ENCODE measurements around the gene CD300C.
"Not testable (repeated sequence)": the region's sequence is repeated elsewhere in the genome, so short reads cannot be mapped to it uniquely, and the experiment has no call there.

Gene CD300C

GRCh38 chr17:74529243-74529642, 16.7 kb downstream of the CD300C start:
- Mint-ChIP-seq H3K27me3 (peaks cover 26% of the 10 kb centered on the region), H3K9me3 (no peaks in the 10 kb centered on the region), H3K27ac (no peak overlapping the region), H3K36me3 (ENCODE audit: low read depth) (no peaks in the 10 kb centered on the region), H3K4me1 (ENCODE audit: low read depth) (peaks cover 18% of the 10 kb centered on the region), H3K4me3 (no peak overlapping the region)

- Mint-ChIP-seq H3K4me1 (ENCODE audit: low read depth) (peaks cover 18% of the 10 kb centered on the region), H3K9me3 (no peaks in the 10 kb centered on the region), H3K36me3 (ENCODE audit: low read depth) (no peaks in the 10 kb centered on the region), H3K27ac (no peak overlapping the region), H3K4me3 (no peak overlapping the region), H3K27me3 (peaks cover 28% of the 10 kb centered on the region)
Observed at GRCh38 chr17:74528491-74529199, 17.3 kb downstream of the CD300C start.

- Mint-ChIP-seq H3K27me3 (peaks cover 21% of the 10 kb centered on the region), H3K9me3 (no peaks in the 10 kb centered on the region), H3K36me3 (ENCODE audit: low read depth) (no peaks in the 10 kb centered on the region), H3K27ac (no peak overlapping the region), H3K4me3 (no peak overlapping the region), H3K4me1 (ENCODE audit: low read depth) (peaks cover 14% of the 10 kb centered on the region)
Observed at GRCh38 chr17:74527756-74528155, 18.2 kb downstream of the CD300C start.

- no peaks in the 10 kb centered on the region for H3K36me3 Mint-ChIP-seq (ENCODE audit: low read depth)
- no peak overlapping the region for H3K4me3 Mint-ChIP-seq
- no peaks in the 10 kb centered on the region for H3K9me3 Mint-ChIP-seq
- H3K27me3 Mint-ChIP-seq: peaks cover 17% of the 10 kb centered on the region
- H3K27ac Mint-ChIP-seq: no peak overlapping the region
- H3K4me1 Mint-ChIP-seq (ENCODE audit: low read depth): peaks cover 9% of the 10 kb centered on the region
Observed at GRCh38 chr17:74527081-74527480, 18.8 kb downstream of the CD300C start.

GRCh38 chr17:74526681-74527080, 19.2 kb downstream of the CD300C start:
- peaks cover 16% of the 10 kb centered on the region for H3K27me3 Mint-ChIP-seq
- no peaks in the 10 kb centered on the region for H3K36me3 Mint-ChIP-seq (ENCODE audit: low read depth)
- H3K9me3 Mint-ChIP-seq: no peaks in the 10 kb centered on the region
- no peak overlapping the region for H3K27ac Mint-ChIP-seq
- peaks cover 12% of the 10 kb centered on the region for H3K4me1 Mint-ChIP-seq (ENCODE audit: low read depth)
- no peak overlapping the region for H3K4me3 Mint-ChIP-seq

- Mint-ChIP-seq H3K27me3 (peaks cover 18% of the 10 kb centered on the region), H3K4me3 (no peak overlapping the region), H3K27ac (no peak overlapping the region), H3K9me3 (peaks cover 2% of the 10 kb centered on the region), H3K4me1 (ENCODE audit: low read depth) (peaks cover 20% of the 10 kb centered on the region), H3K36me3 (ENCODE audit: low read depth) (no peaks in the 10 kb centered on the region)
Observed at GRCh38 chr17:74525781-74526288, 20.1 kb downstream of the CD300C start.

DNA sequence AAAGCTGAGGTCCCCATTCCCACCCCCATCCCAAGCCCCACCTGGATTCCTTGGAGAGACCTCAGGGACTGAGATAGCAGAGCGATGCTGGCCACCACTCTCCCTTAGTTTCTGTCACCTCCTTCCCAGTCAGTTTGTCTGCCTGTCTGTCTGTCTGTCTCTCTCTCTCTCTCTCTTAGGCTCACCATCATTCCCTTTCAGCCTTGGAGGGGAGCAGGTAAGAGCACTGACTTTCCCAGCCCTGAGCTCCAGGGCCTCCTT, 20.5 kb downstream of the CD300C start:
- no peak overlapping the region for H3K27ac Mint-ChIP-seq
- H3K4me1 Mint-ChIP-seq (ENCODE audit: low read depth): peaks cover 25% of the 10 kb centered on the region
- H3K9me3 Mint-ChIP-seq: peaks cover 3% of the 10 kb centered on the region
- no peaks in the 10 kb centered on the region for H3K36me3 Mint-ChIP-seq (ENCODE audit: low read depth)
- peaks cover 19% of the 10 kb centered on the region for H3K27me3 Mint-ChIP-seq
- no peak overlapping the region for H3K4me3 Mint-ChIP-seq

DNA sequence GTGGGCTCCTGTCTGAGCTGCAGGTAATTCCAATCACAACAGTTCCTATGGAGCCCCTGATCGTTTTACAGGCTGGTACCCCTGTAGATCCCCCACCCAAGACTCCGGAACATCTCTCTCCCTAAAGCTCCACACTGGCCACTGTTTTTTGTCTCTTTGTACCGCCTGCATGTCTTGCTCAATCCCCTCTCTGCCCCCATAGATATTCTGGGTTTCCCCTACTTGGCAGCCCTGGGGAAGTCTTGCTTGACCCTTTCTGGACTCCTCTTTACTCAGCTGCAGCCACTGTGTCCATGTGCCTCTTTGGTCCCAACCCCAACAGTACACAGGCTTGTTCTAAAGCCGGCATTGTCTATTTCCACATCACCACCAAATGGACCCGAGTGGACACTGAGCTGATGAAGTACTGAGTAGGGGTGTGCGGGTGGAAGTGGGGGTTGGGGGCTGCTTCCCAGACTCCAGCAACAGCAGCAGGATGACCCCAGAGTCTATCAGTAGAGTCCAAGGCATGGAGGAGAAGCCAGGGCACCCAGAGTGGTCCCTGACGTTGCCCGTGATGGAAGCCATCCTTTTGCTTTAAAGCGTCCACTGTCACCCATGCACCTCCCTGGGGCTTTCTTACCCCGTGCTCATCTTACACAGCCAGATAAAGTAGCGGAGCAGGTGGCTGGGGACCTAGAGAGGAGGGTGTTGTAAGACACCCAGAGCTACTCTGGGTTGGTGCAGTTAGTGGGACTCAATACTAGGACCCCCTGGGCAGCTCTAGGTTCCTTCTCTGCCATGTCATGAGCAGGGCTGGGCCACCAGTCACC, 21.1 kb downstream of the CD300C start:
- no peak overlapping the region for H3K27ac Mint-ChIP-seq
- no peaks in the 10 kb centered on the region for H3K36me3 Mint-ChIP-seq (ENCODE audit: low read depth)
- H3K9me3 Mint-ChIP-seq: peaks cover 3% of the 10 kb centered on the region
- H3K4me1 Mint-ChIP-seq (ENCODE audit: low read depth): peaks cover 30% of the 10 kb centered on the region
- H3K27me3 Mint-ChIP-seq: peaks cover 19% of the 10 kb centered on the region
- no peak overlapping the region for H3K4me3 Mint-ChIP-seq

DNA sequence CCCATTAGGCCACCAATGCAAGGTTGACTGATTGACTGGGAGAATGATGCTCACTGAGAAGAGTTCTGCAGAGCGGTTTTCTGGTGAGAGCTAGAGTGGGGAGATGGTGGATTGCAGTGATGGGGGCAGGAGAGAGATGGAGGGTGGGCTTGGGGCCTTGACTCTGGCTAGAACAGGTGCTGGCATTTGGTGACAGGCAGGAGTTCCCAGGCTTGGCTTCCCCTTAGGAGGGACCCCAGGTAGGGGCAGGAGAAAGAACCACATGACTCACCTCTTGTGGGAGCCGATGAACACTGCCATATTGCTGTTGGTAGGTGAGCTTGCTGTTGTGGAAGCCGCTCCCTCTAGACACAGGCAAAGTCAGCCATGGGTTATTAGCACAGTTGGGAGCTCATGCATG, 22.6 kb downstream of the CD300C start:
- Mint-ChIP-seq H3K4me1 (ENCODE audit: low read depth) (peaks cover 27% of the 10 kb centered on the region), H3K9me3 (peaks cover 8% of the 10 kb centered on the region), H3K27me3 (peaks cover 21% of the 10 kb centered on the region), H3K36me3 (ENCODE audit: low read depth) (no peaks in the 10 kb centered on the region), H3K4me3 (no peak overlapping the region), H3K27ac (no peak overlapping the region)

DNA sequence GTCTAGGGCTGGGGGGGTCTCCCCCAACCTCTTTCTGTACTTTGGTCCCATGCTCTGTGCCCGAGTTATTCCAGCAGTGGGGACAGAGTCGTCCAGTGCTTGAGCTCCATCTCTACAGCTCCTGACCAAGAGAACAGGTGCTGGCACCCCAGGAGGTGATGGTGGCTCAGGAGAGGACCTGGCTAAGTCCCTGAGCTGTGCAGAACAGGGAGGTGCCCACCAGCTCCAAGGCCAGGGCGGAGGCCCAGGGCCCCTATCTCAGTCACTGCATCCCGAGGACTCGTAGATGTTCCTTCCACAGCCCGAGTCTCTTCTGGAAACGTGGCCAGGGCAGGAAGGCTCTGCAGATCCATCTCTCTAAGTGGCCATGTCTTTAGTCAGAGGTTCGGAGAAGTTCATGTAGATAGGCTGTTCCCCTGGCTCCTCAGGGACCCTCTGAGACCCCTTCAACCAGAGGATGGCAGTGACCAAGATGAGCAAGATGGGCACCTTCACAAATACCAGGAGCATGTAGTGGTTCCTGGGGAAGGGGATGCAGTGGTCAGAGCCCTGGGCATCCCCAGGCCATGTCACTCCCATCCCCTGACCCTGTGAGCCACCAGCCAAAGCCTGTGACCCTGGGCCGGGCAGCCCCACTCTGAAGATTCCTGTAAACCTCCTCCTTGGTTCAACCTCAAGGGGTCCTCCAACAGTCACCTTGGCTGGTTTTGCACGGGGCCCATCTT, 23.4 kb downstream of the CD300C start:
- H3K4me1 Mint-ChIP-seq (ENCODE audit: low read depth): peaks cover 25% of the 10 kb centered on the region
- peaks cover 15% of the 10 kb centered on the region for H3K9me3 Mint-ChIP-seq
- H3K36me3 Mint-ChIP-seq (ENCODE audit: low read depth): no peaks in the 10 kb centered on the region
- no peak overlapping the region for H3K4me3 Mint-ChIP-seq
- peaks cover 23% of the 10 kb centered on the region for H3K27me3 Mint-ChIP-seq
- no peak overlapping the region for H3K27ac Mint-ChIP-seq

DNA sequence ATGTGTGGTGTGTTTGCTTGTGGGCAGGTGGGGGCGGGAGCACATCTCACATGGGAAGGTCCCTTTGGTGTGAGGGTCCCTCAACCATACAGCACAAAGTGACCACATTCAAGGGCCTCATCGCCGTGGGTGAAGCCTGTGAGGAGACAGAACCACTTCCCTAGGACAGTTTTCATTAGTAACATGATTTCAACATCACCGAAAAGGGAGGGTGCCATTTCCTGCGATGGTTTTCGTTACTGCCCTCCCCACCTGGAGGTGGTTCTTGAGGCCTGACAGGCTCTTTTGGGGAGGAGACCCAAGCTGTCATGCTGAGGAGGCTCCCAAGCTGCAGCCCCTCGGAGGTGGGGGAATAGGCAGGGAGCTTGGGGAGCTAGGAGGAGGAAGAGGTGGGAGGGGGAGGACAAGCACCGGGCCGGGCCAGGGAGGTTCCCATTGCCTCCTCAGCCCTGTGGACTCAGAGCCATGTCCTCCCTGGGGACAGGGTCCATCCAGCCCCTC, 24.2 kb downstream of the CD300C start:
- Mint-ChIP-seq H3K4me1 (ENCODE audit: low read depth) (peaks cover 25% of the 10 kb centered on the region), H3K36me3 (ENCODE audit: low read depth) (no peaks in the 10 kb centered on the region), H3K9me3 (peaks cover 15% of the 10 kb centered on the region), H3K4me3 (no peak overlapping the region), H3K27me3 (peaks cover 23% of the 10 kb centered on the region), H3K27ac (no peak overlapping the region)

DNA sequence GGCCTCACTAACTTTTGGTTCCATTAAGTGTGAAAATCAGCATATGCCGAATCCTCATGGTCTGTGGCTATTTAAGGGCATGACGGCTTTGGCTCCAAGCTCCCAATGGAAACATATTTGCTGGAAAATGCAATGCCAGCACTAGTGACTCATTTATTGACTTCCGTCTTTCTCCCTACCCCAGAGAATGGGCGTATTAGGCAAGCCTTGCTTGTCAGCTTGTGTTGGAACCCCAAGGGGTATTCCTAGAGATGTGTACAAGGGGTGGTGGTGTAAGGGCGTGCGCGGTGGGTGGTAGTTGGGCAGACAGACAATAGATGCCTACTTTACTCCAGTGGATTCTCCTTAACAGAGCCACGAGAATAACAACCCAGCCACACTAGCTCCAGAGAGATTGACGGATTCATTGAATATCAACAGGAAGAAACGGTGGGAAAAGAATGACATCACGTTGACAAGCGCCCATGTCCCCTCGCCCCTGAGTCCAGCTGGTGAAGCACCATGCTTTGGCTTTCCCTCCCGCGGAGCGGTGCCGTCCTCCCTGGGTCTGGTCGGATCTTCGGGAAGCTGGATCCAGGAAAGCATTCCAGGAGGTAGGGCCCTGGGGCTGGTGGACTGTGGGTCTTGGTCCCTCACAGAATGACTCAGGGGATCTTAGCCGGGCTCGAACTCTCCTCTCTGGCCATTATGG, 25.0 kb downstream of the CD300C start:
- Mint-ChIP-seq H3K27ac (peak overlapping the region; percentile 39), H3K4me3 (no peak overlapping the region), H3K4me1 (ENCODE audit: low read depth) (peaks cover 25% of the 10 kb centered on the region), H3K9me3 (peaks cover 15% of the 10 kb centered on the region), H3K36me3 (ENCODE audit: low read depth) (no peaks in the 10 kb centered on the region), H3K27me3 (peaks cover 23% of the 10 kb centered on the region)

DNA sequence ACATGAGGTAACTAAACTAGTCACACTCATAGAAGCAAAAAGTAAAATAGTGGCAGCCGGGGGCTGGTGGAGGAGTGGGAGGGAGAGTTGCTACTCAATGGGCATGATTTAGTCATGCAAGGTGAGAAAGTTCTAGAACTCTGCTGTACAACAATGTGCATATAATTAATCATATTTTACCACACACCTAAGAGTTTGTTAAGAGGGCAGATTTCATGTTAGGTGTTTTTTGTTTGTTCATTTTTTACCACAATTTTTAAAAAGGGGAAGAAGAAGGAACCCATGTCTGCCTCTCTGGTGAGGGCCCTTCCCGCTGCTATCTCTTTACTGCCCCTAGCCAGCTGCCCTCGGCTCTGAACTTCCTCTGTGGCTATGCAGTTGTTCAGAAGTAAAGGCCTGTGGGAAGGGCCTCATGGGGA, 25.9 kb downstream of the CD300C start:
- H3K27ac Mint-ChIP-seq: no peak overlapping the region
- peaks cover 3% of the 10 kb centered on the region for H3K36me3 Mint-ChIP-seq (ENCODE audit: low read depth)
- peaks cover 15% of the 10 kb centered on the region for H3K9me3 Mint-ChIP-seq
- peaks cover 18% of the 10 kb centered on the region for H3K27me3 Mint-ChIP-seq
- H3K4me1 Mint-ChIP-seq (ENCODE audit: low read depth): peaks cover 28% of the 10 kb centered on the region
- H3K4me3 Mint-ChIP-seq: no peak overlapping the region

DNA sequence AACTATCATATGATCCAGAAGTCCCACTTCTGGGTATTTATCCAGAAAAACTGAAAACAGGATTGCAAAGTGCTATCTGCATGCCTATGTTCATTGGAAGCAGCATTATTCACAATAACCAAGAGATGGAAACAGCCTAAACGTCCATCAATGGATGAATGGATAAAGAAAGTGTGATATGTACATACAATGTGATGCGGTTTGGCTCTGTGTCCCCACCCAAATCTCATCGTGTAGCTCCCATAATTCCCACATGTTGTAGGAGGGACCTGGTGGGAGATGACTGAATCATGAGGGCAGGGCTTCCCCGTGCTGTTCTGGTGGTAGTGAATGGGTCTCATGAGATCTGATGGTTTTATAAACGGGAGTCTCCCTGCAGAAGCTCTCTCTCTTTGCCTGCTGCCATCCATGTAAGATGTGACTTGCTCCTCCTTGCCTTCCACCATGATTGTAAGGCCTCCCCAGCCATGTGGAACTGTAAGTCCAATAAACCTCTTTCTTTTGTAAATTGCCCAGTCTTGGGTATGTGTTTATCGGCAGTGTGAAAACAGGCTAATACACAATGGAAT, 27.4 kb downstream of the CD300C start:
- Mint-ChIP-seq H3K36me3 (ENCODE audit: low read depth) (peaks cover 15% of the 10 kb centered on the region), H3K4me1 (ENCODE audit: low read depth) (peaks cover 44% of the 10 kb centered on the region), H3K9me3 (peaks cover 27% of the 10 kb centered on the region), H3K27me3 (peaks cover 24% of the 10 kb centered on the region)
- H3K27ac Mint-ChIP-seq, H3K4me3 Mint-ChIP-seq: not testable (repeated sequence)
